ENCODE data around the gene SAA2. TPM values are rescaled to one million over a fixed set of nuclear protein-coding genes. Genes with fewer than 3 reads are reported as not detected.

Gene SAA2
- total and polyA plus RNA-seq, 2 of the 4 experiments (the other 2 are of a cell fraction), result not detected

GRCh38 chr11:18235394-18236334 lies 12.8 kb downstream of the SAA2 start:
- H2BK5ac ChIP-seq (ENCODE audit: low read depth, low read length, poor library complexity, severe bottlenecking), result no peak overlapping the region
- no peak overlapping the region for H3K4me2 ChIP-seq (ENCODE audit: low read depth, low read length)
- no peaks in the 10 kb centered on the region for H3K4me1 ChIP-seq (ENCODE audit: control insufficient read depth, insufficient read depth, low read length)
- H3K4me3 ChIP-seq (ENCODE audit: insufficient read depth, low read depth, low read length), result no peak overlapping the region
- ATAC-seq (ENCODE audit: low read depth) (no peak), DNase-seq (no peak)
- H2BK120ac ChIP-seq (ENCODE audit: low read depth, low read length), result no peak overlapping the region
- H3K18ac ChIP-seq (ENCODE audit: low read depth, low read length), result no peak overlapping the region
- no CpG with 5 or more reads among the region's 8 CpGs for WGBS, 2 experiments (ENCODE audit: extremely low coverage in 2 of 2, insufficient read length in 1 of 2)
- H3K79me1 ChIP-seq (ENCODE audit: low read depth in 1 of 2, low read length in 2 of 2), result no peaks in the 10 kb centered on the region
- H4K5ac ChIP-seq (ENCODE audit: low read depth, low read length), result no peak overlapping the region
- in situ Hi-C loops (cut with MboI; ENCODE audit: low sequenced_read_pairs), result no loop called here
- dilution Hi-C loops (cut with HindIII; ENCODE audit: low sequenced_read_pairs, unreplicated experiment), result no loop called here
- CTCF ChIA-PET, result interaction anchor here (0.8 to 1.0 kb wide), 2 partner anchors 8 to 46 kb away, joined by 3 to 8 read pairs; no protein-coding TSS in a partner anchor
- H2BK15ac ChIP-seq (ENCODE audit: low read depth, low read length), result no peak overlapping the region
- TF ChIP-seq SMC3 (IDR thresholded peaks at IDR 0.05; ENCODE audit: low read depth, low read length) (no peak), MAZ (IDR thresholded peaks at IDR 0.05; ENCODE audit: borderline replicate concordance, low read depth, low read length) (no peak), MXI1 (IDR thresholded peaks at IDR 0.05; ENCODE audit: borderline replicate concordance, low read depth, low read length) (no peak), BHLHE40 (IDR thresholded peaks at IDR 0.05; ENCODE audit: low read depth, low read length) (no peak), USF2 (IDR thresholded peaks at IDR 0.05; ENCODE audit: low read depth, low read length) (no peak), RAD21 (IDR thresholded peaks at IDR 0.05; ENCODE audit: low read length) (no peak)
- no peak overlapping the region for H4K91ac ChIP-seq (ENCODE audit: insufficient read depth, low read depth, low read length)
- no peak overlapping the region for H3K4ac ChIP-seq (ENCODE audit: low read depth, low read length)
- H4K8ac ChIP-seq (ENCODE audit: low read depth in 2 of 2, low read length in 2 of 2), result no peak overlapping the region
- no peak overlapping the region for H3K14ac ChIP-seq (replicated peaks; ENCODE audit: low read depth, low read length)
- H3K56ac ChIP-seq (ENCODE audit: extremely low read depth, insufficient read depth, low read length), result no peak overlapping the region
- H4K20me1 ChIP-seq (ENCODE audit: insufficient read depth, low read length), result no peaks in the 10 kb centered on the region
- POLR2A ChIA-PET (ENCODE audit: unreplicated experiment), result no interaction called here
- intact Hi-C loops (cut with micrococcal nuclease), result no loop called here
- no peak overlapping the region for H2AFZ ChIP-seq (replicated peaks; ENCODE audit: low read length, poor library complexity)
- H3K27ac ChIP-seq (ENCODE audit: insufficient read depth, low read length), result no peak overlapping the region
- no peak overlapping the region for H2BK20ac ChIP-seq (ENCODE audit: low read depth, low read length)
- no peaks in the 10 kb centered on the region for H3K9me1 ChIP-seq (ENCODE audit: insufficient read depth, low read length)
- no peaks in the 10 kb centered on the region for H3K36me3 ChIP-seq (ENCODE audit: control insufficient read depth, insufficient read depth, low read length)
- no peak overlapping the region for H3K9ac ChIP-seq (ENCODE audit: low read depth, low read length)
- H2AK5ac ChIP-seq (ENCODE audit: low read depth, low read length), result no peak overlapping the region
- H2AK9ac ChIP-seq (replicated peaks; ENCODE audit: low read depth, low read length, poor library complexity), result no peak overlapping the region
- H3K23ac ChIP-seq (ENCODE audit: low read depth, low read length), result no peak overlapping the region
- no peaks in the 10 kb centered on the region for H3K9me3 ChIP-seq (ENCODE audit: control insufficient read depth, insufficient read depth, low read length)
- H3K27me3 ChIP-seq (ENCODE audit: control insufficient read depth, insufficient read depth, low read length), result peaks cover 7% of the 10 kb centered on the region
- no TSS peak for BruUV-seq (replicated peaks)

All from IMR-90 (cell line).